ENCODE data around the gene GPT2.
"Not testable (repeated sequence)": the region's sequence is repeated elsewhere in the genome, so short reads cannot be mapped to it uniquely, and the experiment has no call there.

The GPT2 gene

DNA sequence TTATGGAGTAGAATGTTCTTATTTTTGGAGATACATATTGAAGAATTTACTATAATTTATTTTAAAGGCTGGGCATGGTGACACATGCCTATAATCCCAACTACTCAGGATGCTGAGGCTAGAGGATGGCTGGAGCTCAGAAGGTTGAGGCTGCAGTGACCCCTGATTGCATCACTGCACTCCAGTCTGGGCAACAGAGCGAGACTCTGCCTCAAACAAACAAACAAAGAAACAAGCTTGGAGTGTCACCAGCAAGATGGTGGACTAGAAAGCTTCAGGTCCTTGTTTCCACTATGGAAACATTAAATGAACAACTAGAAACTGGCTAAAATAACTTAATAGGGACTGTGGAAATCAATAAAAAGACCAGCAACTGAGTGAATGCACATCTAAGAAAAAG is 17.9 kb upstream of the GPT2 start:
- DNase-seq = no peak

DNA sequence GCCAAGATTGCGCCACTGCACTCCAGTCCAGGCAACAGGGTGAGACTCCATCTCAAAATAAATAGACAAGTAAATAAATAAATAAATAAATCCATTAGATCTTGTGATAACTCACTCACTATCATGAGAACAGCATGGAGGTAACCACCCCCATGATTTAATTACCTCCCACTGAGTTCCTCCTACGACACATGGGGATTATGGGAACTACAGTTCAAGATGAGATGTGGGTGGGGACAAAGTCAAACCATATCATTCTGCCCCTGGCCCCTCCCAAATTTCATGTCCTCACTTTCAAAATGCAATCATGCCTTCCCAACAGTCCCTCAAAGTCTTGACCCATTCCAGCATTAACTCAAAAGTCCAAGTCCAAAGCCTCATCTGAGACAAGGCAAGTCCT is 16.7 kb upstream of the GPT2 start:
- not testable (repeated sequence) for DNase-seq

DNA sequence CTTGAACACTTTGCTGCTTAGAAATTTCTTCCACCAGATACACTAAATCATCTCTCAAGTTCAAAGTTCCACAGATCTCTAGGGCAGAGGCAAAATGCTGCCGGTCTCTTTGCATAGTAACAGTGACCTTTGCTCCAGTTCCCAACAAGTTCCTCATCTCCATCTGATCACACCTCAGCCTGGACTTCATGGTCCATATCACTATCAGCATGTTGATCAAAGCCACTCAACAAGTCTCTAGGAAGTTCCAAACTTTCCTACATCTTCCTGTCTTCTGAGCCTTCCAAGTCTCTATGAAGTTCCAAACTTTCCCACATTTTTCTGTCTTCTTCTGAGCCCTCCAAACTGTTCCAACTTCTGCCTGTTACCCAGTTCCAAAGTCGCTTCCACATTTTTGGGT is 15.3 kb upstream of the GPT2 start:
- DNase-seq = not testable (repeated sequence)

DNA sequence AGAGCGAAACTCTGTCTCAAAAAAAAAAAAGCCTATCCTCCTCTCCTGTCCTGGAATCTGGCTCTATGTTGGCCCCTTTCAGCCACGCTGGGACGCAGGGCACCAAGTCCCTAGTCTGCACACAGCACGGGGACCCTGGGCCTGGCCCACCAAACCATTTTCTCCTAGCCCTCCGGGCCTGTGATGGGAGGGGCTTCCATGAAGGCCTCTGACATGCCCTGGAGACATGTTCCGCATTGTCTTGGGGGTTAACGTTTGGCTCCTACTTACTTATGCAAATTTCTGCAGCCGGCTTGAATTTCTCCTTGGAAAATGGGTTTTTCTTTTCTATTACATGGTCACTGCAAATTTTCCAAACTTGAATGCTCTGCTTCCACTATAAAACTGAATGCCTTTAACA is 12.6 kb upstream of the GPT2 start:
- no peak for DNase-seq

- no peak for DNase-seq
Observed at GRCh38 chr16:46873201-46873600, 11.0 kb upstream of the GPT2 start.

- DNase-seq = no peak
Observed at GRCh38 chr16:46875243-46875642, 8.9 kb upstream of the GPT2 start.

DNA sequence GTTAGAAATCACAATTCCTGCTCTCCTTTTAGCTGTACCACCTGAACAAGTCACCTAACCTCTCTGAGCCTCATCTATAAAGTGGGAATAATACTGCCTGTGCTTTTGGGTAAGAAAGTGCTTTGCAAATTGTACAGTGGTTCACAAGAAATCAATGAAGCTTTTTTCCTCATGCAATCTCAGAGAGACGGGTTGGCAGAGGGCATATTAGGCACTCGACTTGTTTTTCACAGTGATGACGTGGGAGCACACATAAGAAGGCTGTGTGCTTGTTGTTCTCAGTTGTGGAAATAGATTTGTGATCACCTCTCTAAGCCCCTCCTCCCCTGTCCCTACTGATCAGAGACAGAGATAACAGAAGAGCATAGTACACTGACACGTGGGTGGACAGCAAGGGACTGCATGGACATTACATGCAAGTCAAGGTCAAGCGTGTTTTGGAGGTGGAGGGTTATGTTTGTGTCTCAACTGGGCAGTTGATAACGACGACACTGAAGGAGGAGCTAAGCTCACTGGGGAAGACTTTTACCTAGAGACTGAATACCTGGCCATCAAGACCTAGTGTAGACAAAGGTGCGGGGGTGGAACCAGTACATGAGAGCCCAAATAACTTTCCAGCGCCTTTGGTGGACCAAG is 1.7 kb upstream of the GPT2 start:
- no peak for DNase-seq

- no peak for DNase-seq
Observed at GRCh38 chr16:46882940-46883307, 1.2 kb upstream of the GPT2 start.

GRCh38 chr16:46883353-46883689 is 841 bp upstream of the GPT2 start:
- no peak for DNase-seq

DNA sequence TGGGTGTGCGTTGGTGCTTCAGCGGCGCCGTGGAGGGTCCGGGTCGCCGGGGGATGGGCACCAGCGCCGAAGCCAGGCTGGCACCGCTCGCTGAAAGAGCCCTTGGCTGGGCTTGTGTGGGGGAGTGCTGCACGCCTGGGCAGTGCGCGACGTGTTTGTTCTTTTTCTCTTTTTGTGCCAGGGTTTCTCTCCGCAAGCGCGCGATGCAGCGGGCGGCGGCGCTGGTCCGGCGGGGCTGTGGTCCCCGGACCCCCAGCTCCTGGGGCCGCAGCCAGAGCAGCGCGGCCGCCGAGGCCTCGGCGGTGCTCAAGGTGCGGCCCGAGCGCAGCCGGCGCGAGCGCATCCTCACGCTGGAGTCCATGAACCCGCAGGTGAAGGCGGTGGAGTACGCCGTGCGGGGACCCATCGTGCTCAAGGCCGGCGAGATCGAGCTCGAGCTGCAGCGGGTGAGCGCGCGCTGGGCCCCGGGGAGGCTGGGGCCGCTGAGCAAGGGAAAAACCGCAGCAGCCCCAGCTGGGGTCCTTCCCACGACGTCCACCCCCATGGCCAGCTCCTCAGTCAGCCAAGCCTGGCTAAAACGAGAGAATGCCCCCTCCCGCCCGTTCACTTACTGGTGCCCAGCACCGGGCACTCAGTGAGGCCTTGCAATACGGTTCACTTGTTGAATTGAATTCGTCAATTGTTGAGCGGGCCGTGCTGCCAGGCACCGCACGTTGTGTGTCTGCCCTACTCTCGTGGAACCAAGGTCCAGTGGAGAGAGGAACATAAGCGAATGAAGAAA is 541 bp downstream of the GPT2 start:
- no peak for DNase-seq

- no peak for DNase-seq
Observed at GRCh38 chr16:46885960-46886763, 2.0 kb downstream of the GPT2 start.

GRCh38 chr16:46886764-46887523 is 2.8 kb downstream of the GPT2 start:
- DNase-seq = no peak

GRCh38 chr16:46887524-46887854 is 3.3 kb downstream of the GPT2 start:
- DNase-seq = no peak

- no peak for DNase-seq
Observed at GRCh38 chr16:46889245-46889941, 5.2 kb downstream of the GPT2 start.

- DNase-seq = no peak
Observed at GRCh38 chr16:46889942-46890300, 5.8 kb downstream of the GPT2 start.

- DNase-seq = no peak
Observed at GRCh38 chr16:46891910-46892309, 7.7 kb downstream of the GPT2 start.

DNA sequence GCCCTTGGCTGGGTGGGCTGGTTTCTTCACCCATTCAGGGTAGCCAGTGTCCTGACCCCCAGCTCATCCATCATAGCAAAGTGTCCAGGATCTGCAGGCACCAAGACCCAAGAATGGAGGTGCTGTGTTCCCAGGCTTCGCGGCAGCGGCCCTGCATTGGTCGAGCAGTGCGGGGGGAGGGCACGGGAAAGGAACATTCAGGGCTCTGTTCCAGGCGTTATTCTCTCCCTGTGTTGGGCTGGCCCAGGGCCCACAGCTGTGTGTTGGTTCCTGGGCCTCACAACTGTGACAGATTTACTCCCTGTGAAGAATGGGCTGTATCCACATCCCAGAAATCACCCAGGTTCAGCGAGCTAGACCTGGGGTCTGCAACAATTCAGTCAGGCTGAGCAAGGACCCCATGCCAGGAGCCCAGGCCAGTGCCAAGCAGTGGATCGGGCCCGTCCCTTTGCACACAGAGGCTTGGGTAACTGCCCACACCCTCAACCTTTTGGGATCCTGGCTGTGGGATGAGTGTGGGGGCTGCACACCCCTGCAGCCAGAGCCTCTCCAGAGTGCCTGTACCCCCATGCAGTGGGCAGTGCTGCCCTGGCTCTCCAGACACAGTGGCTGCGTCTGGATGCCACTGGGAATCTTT is 10.0 kb downstream of the GPT2 start:
- no peak for DNase-seq

- DNase-seq = no peak
Observed at GRCh38 chr16:46895399-46896313, 11.5 kb downstream of the GPT2 start.

DNA sequence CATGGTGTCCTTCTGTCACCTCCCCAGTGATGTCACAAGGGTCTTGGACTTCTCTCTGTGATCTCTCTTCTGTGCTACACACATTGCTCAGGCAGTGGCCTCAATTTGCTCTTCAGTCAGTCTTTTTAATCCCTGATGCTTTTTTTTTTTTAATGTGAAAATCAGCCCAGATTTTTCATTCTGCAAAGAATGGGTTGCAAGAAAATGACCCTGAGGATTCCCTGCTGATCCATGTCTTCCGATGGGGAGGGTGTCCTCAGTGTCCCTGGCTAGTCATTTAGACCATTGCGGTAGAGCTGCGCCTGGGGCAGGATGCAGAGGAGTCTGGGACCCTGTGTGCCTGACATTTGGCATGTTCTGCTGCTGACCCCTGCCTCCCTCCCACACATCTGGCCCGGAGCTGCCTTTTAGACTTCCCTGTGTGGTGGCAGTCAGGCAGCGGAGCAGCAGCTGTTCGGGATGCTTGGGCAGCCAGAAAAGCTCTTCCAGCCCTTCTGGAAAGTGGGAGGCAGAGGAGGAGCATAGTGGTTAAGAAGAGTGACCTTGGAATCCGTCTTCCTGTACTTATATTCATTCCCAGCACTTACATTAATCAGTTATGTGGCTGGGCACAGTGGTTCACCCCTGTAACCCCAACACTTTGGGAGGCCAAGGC is 12.3 kb downstream of the GPT2 start:
- no peak for DNase-seq

- DNase-seq = no peak
Observed at GRCh38 chr16:46897471-46897870, 13.3 kb downstream of the GPT2 start.

GRCh38 chr16:46898006-46898405 is 13.8 kb downstream of the GPT2 start:
- no peak for DNase-seq

All from HCEC 1CT (cell line).